OCI-LY7 (cell line): ENCODE measurements around the gene PRR27. TPM values are rescaled to one million over a fixed set of nuclear protein-coding genes. Genes with fewer than 3 reads are reported as not detected.
"Not testable (repeated sequence)": the region's sequence is repeated elsewhere in the genome, so short reads cannot be mapped to it uniquely, and the experiment has no call there.

ENCODE experiments used
- BruUV-seq: library from RNA; stranded (reverse); fragments of 400-500 nt; replicated peaks from 2 replicates; lab custom pipeline; 2021; lab: Mats Ljungman, UMichigan
- CTCF ChIA-PET: fragments of 300-600 bp; sonication (Branson Sonifier 250); formaldehyde crosslinking; loops from one replicate; lab custom pipeline; 2022; ENCODE audit warnings: antibody characterized with exemption; ENCODE audit not compliant: unreplicated experiment; lab: Charles Lee
- POLR2A ChIA-PET: fragments of 300-600 bp; sonication (Branson Sonifier 250); formaldehyde crosslinking; loops from one replicate; lab custom pipeline; 2022; ENCODE audit warnings: antibody characterized with exemption; lab: Charles Lee
- DNase-seq: peaks from one replicate; pipeline ENCODE4 v3.0.0-alpha.2; 2015; ENCODE audit warnings: low spot score
- H2AFZ ChIP-seq: fragments of 200-600 bp; sonication (generic), shearing (Covaris generic); 2 replicates; pipeline ENCODE4 v1.6.1; 2014; ENCODE audit warnings: mild to moderate bottlenecking, antibody characterized with exemption, low read length, moderate library complexity
- H3K27ac ChIP-seq: fragments of 200-600 bp; sonication (generic); 2 replicates; pipeline ENCODE4 v1.5.1; 2014; ENCODE audit warnings: mixed run types, low read depth, mild to moderate bottlenecking, moderate library complexity, low read length, inconsistent platforms; ENCODE audit not compliant: poor library complexity, severe bottlenecking
- H3K36me3 ChIP-seq: fragments of 200-600 bp; sonication (generic); 2 replicates; pipeline ENCODE4 v1.6.1; 2014; ENCODE audit warnings: mild to moderate bottlenecking, antibody characterized with exemption, low read length, moderate library complexity, mixed read lengths; ENCODE audit not compliant: insufficient read depth
- H3K4me1 ChIP-seq: fragments of 200-600 bp; sonication (generic); 2 replicates; pipeline ENCODE4 v1.5.1; 2014; ENCODE audit warnings: mild to moderate bottlenecking, low read length; ENCODE audit not compliant: insufficient read depth, poor library complexity, severe bottlenecking
- H3K4me2 ChIP-seq: fragments of 200-600 bp; sonication (generic); 2 replicates; pipeline ENCODE4 v1.6.1; 2014; ENCODE audit warnings: mild to moderate bottlenecking, low read length
- H3K4me3 ChIP-seq: fragments of 200-600 bp; sonication (generic); 2 replicates; pipeline ENCODE4 v1.5.1; 2014; ENCODE audit warnings: mild to moderate bottlenecking, low read depth, low read length; ENCODE audit not compliant: poor library complexity, severe bottlenecking
- H3K79me2 ChIP-seq: fragments of 200-600 bp; sonication (generic); 2 replicates; pipeline ENCODE4 v1.6.1; 2016; ENCODE audit warnings: low read depth, mild to moderate bottlenecking, low read length, moderate library complexity, mixed read lengths; ENCODE audit not compliant: insufficient read depth
- H3K9me2 ChIP-seq: fragments of 200-600 bp; sonication (generic); 2 replicates; pipeline ENCODE4 v1.6.1; 2016; ENCODE audit warnings: mild to moderate bottlenecking, low read length, mixed read lengths; ENCODE audit not compliant: insufficient read depth
- H3K9me3 ChIP-seq: fragments of 200-600 bp; sonication (generic); 2 replicates; pipeline ENCODE4 v1.6.1; 2014; ENCODE audit warnings: mild to moderate bottlenecking, mixed run types, low read length, mixed read lengths
- H4K20me1 ChIP-seq: fragments of 200-600 bp; sonication (generic); 2 replicates; pipeline ENCODE4 v1.6.1; 2014; ENCODE audit warnings: mild to moderate bottlenecking, antibody characterized with exemption, low read length, moderate library complexity, mixed read lengths; ENCODE audit not compliant: insufficient read depth
- CTCF ChIP-seq: fragments of 200-600 bp; sonication (generic); conservative IDR thresholded peaks from 2 replicates; pipeline ENCODE4 v1.5.1; 2014; ENCODE audit warnings: mild to moderate bottlenecking, antibody characterized with exemption, low read length, moderate library complexity, mixed read lengths
- EZH2phosphoT487 ChIP-seq: fragments of 200-600 bp; sonication (generic); IDR thresholded peaks from 2 replicates; pipeline ENCODE4 v1.6.1; 2018; ENCODE audit warnings: low read depth, borderline replicate concordance, mild to moderate bottlenecking, mixed run types, antibody characterized with exemption, low read length, moderate library complexity, mixed read lengths
- intact Hi-C: fragments of 100-400 bp; cut with micrococcal nuclease; formaldehyde crosslinking; loops from one replicate; pipeline ENCODE4 v1.10.0; 2022; ENCODE audit not compliant: unreplicated experiment
- total RNA-seq, 2 experiments: library from RNA; depleted of rRNA in 1 of 2; stranded (reverse); fragments of >200 nt in 1 of 2; shearing (Covaris generic) in 1 of 2; gene quantifications; 2 replicates each; pipeline ENCODE4 v1.2.3, GENCODE V29; 2014 to 2022

The PRR27 gene
- total RNA-seq, 2 experiments from 2014 or later: not detected

GRCh38 chr4:70197842-70198241 is 43.8 kb downstream of the PRR27 start:
- intact Hi-C loops: no loop called here
- POLR2A ChIA-PET: no interaction called here
- Histone ChIP-seq H2AFZ (no peak overlapping the region), H3K36me3 (no peaks in the 10 kb centered on the region), H3K9me2 (no peaks in the 10 kb centered on the region), H4K20me1 (no peaks in the 10 kb centered on the region), H3K4me2 (no peak overlapping the region), H3K4me1 (no peaks in the 10 kb centered on the region), H3K4me3 (no peak overlapping the region), H3K27ac (no peak overlapping the region), H3K9me3 (no peaks in the 10 kb centered on the region), H3K79me2 (no peaks in the 10 kb centered on the region)
- CTCF ChIA-PET: no interaction called here
- BruUV-seq: no TSS peak
- no peak for DNase-seq
- no peak for TF ChIP-seq CTCF
- TF ChIP-seq EZH2phosphoT487: no peak

GRCh38 chr4:70203601-70204000 is 49.6 kb downstream of the PRR27 start:
- Histone ChIP-seq H3K9me2 (no peaks in the 10 kb centered on the region), H3K4me2 (no peak overlapping the region), H3K4me3 (no peak overlapping the region), H3K36me3 (no peaks in the 10 kb centered on the region), H3K79me2 (no peaks in the 10 kb centered on the region), H3K27ac (no peak overlapping the region), H4K20me1 (no peaks in the 10 kb centered on the region), H3K4me1 (no peaks in the 10 kb centered on the region), H3K9me3 (no peaks in the 10 kb centered on the region), H2AFZ (no peak overlapping the region)
- ChIA-PET CTCF (no interaction called here), POLR2A (no interaction called here)
- intact Hi-C loops: no loop called here
- TF ChIP-seq CTCF (no peak), EZH2phosphoT487 (no peak)
- no TSS peak for BruUV-seq
- DNase-seq: no peak

- H2AFZ ChIP-seq, H3K79me2 ChIP-seq, H3K36me3 ChIP-seq, H4K20me1 ChIP-seq, H3K9me3 ChIP-seq, BruUV-seq, H3K4me3 ChIP-seq, CTCF ChIA-PET, H3K9me2 ChIP-seq, H3K4me1 ChIP-seq, DNase-seq, H3K27ac ChIP-seq, intact Hi-C loops, H3K4me2 ChIP-seq: not testable (repeated sequence)
- POLR2A ChIA-PET: interaction anchor here (1.0 kb wide), 1 partner anchor 13 kb away, joined by 3 read pairs; no protein-coding TSS in a partner anchor
Measured at GRCh38 chr4:70212752-70213151, 58.7 kb downstream of the PRR27 start.

Other genes starting within 250 kb of the PRR27 start
- not detected in 2 replicates for gene CSN1S1, start 223.2 kb upstream of the PRR27 start, total RNA-seq (2014; rRNA removed; shearing (Covaris generic))
- not detected in 2 replicates for gene CSN1S1, start 223.2 kb upstream of the PRR27 start, total RNA-seq (2022)
- not detected in 2 replicates for gene CSN2, start 188.5 kb upstream of the PRR27 start, total RNA-seq (2014; rRNA removed; shearing (Covaris generic))
- not detected in 2 replicates for gene CSN2, start 188.5 kb upstream of the PRR27 start, total RNA-seq (2022)
- gene STATH, start 158.3 kb upstream of the PRR27 start, total RNA-seq (2014; rRNA removed; shearing (Covaris generic)): not detected in 2 replicates
- gene STATH, start 158.3 kb upstream of the PRR27 start, total RNA-seq (2022): not detected in 2 replicates
- gene HTN3, start 125.8 kb upstream of the PRR27 start, total RNA-seq (2014; rRNA removed; shearing (Covaris generic)): not detected in 2 replicates
- gene HTN3, start 125.8 kb upstream of the PRR27 start, total RNA-seq (2022): not detected in 2 replicates
- not detected in 2 replicates for gene HTN1, start 103.8 kb upstream of the PRR27 start, total RNA-seq (2014; rRNA removed; shearing (Covaris generic))
- not detected in 2 replicates for gene HTN1, start 103.8 kb upstream of the PRR27 start, total RNA-seq (2022)
- gene ODAM, start 41.5 kb downstream of the PRR27 start, total RNA-seq (2014; rRNA removed; shearing (Covaris generic)): not detected in 2 replicates
- not detected in 2 replicates for gene ODAM, start 41.5 kb downstream of the PRR27 start, total RNA-seq (2022)
- gene FDCSP, start 71.9 kb downstream of the PRR27 start, total RNA-seq (2014; rRNA removed; shearing (Covaris generic)): not detected in 2 replicates
- not detected in 2 replicates for gene FDCSP, start 71.9 kb downstream of the PRR27 start, total RNA-seq (2022)
- not detected in 2 replicates for gene CSN3, start 88.4 kb downstream of the PRR27 start, total RNA-seq (2014; rRNA removed; shearing (Covaris generic))
- not detected in 2 replicates for gene CSN3, start 88.4 kb downstream of the PRR27 start, total RNA-seq (2022)
- gene CABS1, start 180.7 kb downstream of the PRR27 start, total RNA-seq (2014; rRNA removed; shearing (Covaris generic)): not detected in 2 replicates
- gene CABS1, start 180.7 kb downstream of the PRR27 start, total RNA-seq (2022): not detected in 2 replicates
- not detected in 2 replicates for gene SMR3A, start 206.5 kb downstream of the PRR27 start, total RNA-seq (2014; rRNA removed; shearing (Covaris generic))
- gene SMR3A, start 206.5 kb downstream of the PRR27 start, total RNA-seq (2022): not detected in 2 replicates
- gene SMR3B, start 228.9 kb downstream of the PRR27 start, total RNA-seq (2014; rRNA removed; shearing (Covaris generic)): not detected in 2 replicates
- gene SMR3B, start 228.9 kb downstream of the PRR27 start, total RNA-seq (2022): not detected in 2 replicates
- not detected in 2 replicates for gene OPRPN, start 243.7 kb downstream of the PRR27 start, total RNA-seq (2014; rRNA removed; shearing (Covaris generic))
- gene OPRPN, start 243.7 kb downstream of the PRR27 start, total RNA-seq (2022): not detected in 2 replicates